Choroid plexus epithelial cell (primary cell): Measurements from ENCODE around the gene ZNF84.

ENCODE experiments used
- DNase-seq: peaks from one replicate; pipeline ENCODE4 v3.0.0-alpha.2; 2010; ENCODE audit warnings: low read depth
- H3K4me3 ChIP-seq: 2 replicates; pipeline ENCODE4 v1.5.1; 2011; ENCODE audit warnings: low read depth, mild to moderate bottlenecking, control low read depth, low read length, moderate library complexity
- CTCF ChIP-seq: conservative IDR thresholded peaks from 2 replicates; pipeline ENCODE4 v1.5.1; 2011; ENCODE audit warnings: low read depth, mild to moderate bottlenecking, control low read depth, inconsistent platforms, low read length, moderate library complexity

The ZNF84 gene

GRCh38 chr12:133108150-133108549 is 70.8 kb downstream of the ZNF84 start:
- TF ChIP-seq CTCF = no peak
- DNase-seq = no peak
- no peak overlapping the region for H3K4me3 ChIP-seq
